ENCODE measurements around the gene SLIT3. TPM values are rescaled to one million over a fixed set of nuclear protein-coding genes. Genes with fewer than 3 reads are reported as not detected.

Gene SLIT3
- total RNA-seq, 1 experiment from 2014 or later = not detected

- H3K27ac ChIP-seq (ENCODE audit: low read length) = peak overlapping the region; percentile 57
- H3K27me3 ChIP-seq (ENCODE audit: low read length) = no peaks in the 10 kb centered on the region
- H3K9ac ChIP-seq (ENCODE audit: low read length) = 0 out of 2 replicates have a peak overlapping the region, but pooled peaks have one; percentile 19
- H3K9me3 ChIP-seq (ENCODE audit: low read length) = no peaks in the 10 kb centered on the region
- no peak overlapping the region for H3K4me3 ChIP-seq (ENCODE audit: low read length)
- H3K4me1 ChIP-seq (ENCODE audit: low read length) = peaks cover 32% of the 10 kb centered on the region
- DNase-seq = peak; percentile 52
- no peaks in the 10 kb centered on the region for H3K79me2 ChIP-seq (ENCODE audit: low read length)
- H3K36me3 ChIP-seq (ENCODE audit: insufficient read depth, low read length) = no peaks in the 10 kb centered on the region
- H3K9me2 ChIP-seq (replicated peaks; ENCODE audit: insufficient read depth, low read length) = no peaks in the 10 kb centered on the region
- H2AFZ ChIP-seq (ENCODE audit: low read length) = no peak overlapping the region
- no peaks in the 10 kb centered on the region for H4K20me1 ChIP-seq (ENCODE audit: insufficient read depth, low read depth, low read length)
- peak overlapping the region; percentile 57 for H3K4me2 ChIP-seq (ENCODE audit: low read depth, low read length, poor library complexity, severe bottlenecking)
Observed at GRCh38 chr5:168917947-168918600, 382.9 kb downstream of the SLIT3 start.

- H3K4me1 ChIP-seq (ENCODE audit: low read length) = peaks cover 32% of the 10 kb centered on the region
- H2AFZ ChIP-seq (ENCODE audit: low read length) = no peak overlapping the region
- H3K36me3 ChIP-seq (ENCODE audit: insufficient read depth, low read length) = no peaks in the 10 kb centered on the region
- H3K79me2 ChIP-seq (ENCODE audit: low read length) = no peaks in the 10 kb centered on the region
- no peaks in the 10 kb centered on the region for H3K9me2 ChIP-seq (replicated peaks; ENCODE audit: insufficient read depth, low read length)
- DNase-seq = no peak
- H3K27me3 ChIP-seq (ENCODE audit: low read length) = no peaks in the 10 kb centered on the region
- no peaks in the 10 kb centered on the region for H3K9me3 ChIP-seq (ENCODE audit: low read length)
- no peak overlapping the region for H3K4me2 ChIP-seq (ENCODE audit: low read depth, low read length, poor library complexity, severe bottlenecking)
- no peak overlapping the region for H3K27ac ChIP-seq (ENCODE audit: low read length)
- no peaks in the 10 kb centered on the region for H4K20me1 ChIP-seq (ENCODE audit: insufficient read depth, low read depth, low read length)
- no peak overlapping the region for H3K4me3 ChIP-seq (ENCODE audit: low read length)
- no peak overlapping the region for H3K9ac ChIP-seq (ENCODE audit: low read length)
Observed at GRCh38 chr5:168916852-168917251, 384.1 kb downstream of the SLIT3 start.

GRCh38 chr5:168916266-168916665 lies 384.7 kb downstream of the SLIT3 start:
- H3K36me3 ChIP-seq (ENCODE audit: insufficient read depth, low read length) = no peaks in the 10 kb centered on the region
- no peak overlapping the region for H2AFZ ChIP-seq (ENCODE audit: low read length)
- no peaks in the 10 kb centered on the region for H3K27me3 ChIP-seq (ENCODE audit: low read length)
- no peak overlapping the region for H3K4me3 ChIP-seq (ENCODE audit: low read length)
- DNase-seq = no peak
- no peak overlapping the region for H3K9ac ChIP-seq (ENCODE audit: low read length)
- H3K4me2 ChIP-seq (ENCODE audit: low read depth, low read length, poor library complexity, severe bottlenecking) = no peak overlapping the region
- H3K27ac ChIP-seq (ENCODE audit: low read length) = no peak overlapping the region
- peaks cover 32% of the 10 kb centered on the region for H3K4me1 ChIP-seq (ENCODE audit: low read length)
- no peaks in the 10 kb centered on the region for H3K9me3 ChIP-seq (ENCODE audit: low read length)
- H3K9me2 ChIP-seq (replicated peaks; ENCODE audit: insufficient read depth, low read length) = no peaks in the 10 kb centered on the region
- H4K20me1 ChIP-seq (ENCODE audit: insufficient read depth, low read depth, low read length) = no peaks in the 10 kb centered on the region
- H3K79me2 ChIP-seq (ENCODE audit: low read length) = no peaks in the 10 kb centered on the region

DNA sequence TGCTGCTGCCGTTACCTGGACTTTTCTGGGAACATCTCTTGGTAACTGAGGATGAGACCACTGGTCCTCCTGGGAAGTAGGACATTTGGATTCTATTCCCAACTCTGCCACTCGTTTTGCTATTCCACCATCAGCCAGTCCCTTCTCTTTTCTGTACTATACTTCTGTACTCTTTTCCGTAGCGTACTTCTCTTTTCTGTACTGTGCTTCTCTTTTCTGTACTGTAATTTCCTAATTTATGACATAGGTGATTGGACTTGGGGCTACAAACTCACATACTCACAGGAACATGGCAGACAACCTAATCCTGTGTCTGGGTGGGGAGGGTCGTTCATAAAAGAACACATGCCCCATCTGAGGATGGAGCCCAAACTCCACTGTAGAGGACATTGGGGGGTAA lies 386.4 kb downstream of the SLIT3 start:
- Histone ChIP-seq H3K79me2 (ENCODE audit: low read length) (no peaks in the 10 kb centered on the region), H3K27me3 (ENCODE audit: low read length) (no peaks in the 10 kb centered on the region), H3K9me2 (replicated peaks; ENCODE audit: insufficient read depth, low read length) (no peaks in the 10 kb centered on the region), H4K20me1 (ENCODE audit: insufficient read depth, low read depth, low read length) (no peaks in the 10 kb centered on the region), H3K27ac (ENCODE audit: low read length) (no peak overlapping the region), H3K9ac (ENCODE audit: low read length) (no peak overlapping the region), H2AFZ (ENCODE audit: low read length) (no peak overlapping the region), H3K4me1 (ENCODE audit: low read length) (peaks cover 19% of the 10 kb centered on the region), H3K9me3 (ENCODE audit: low read length) (no peaks in the 10 kb centered on the region), H3K36me3 (ENCODE audit: insufficient read depth, low read length) (no peaks in the 10 kb centered on the region), H3K4me3 (ENCODE audit: low read length) (no peak overlapping the region), H3K4me2 (ENCODE audit: low read depth, low read length, poor library complexity, severe bottlenecking) (no peak overlapping the region)
- DNase-seq = no peak

- Histone ChIP-seq H4K20me1 (ENCODE audit: insufficient read depth, low read depth, low read length) (no peaks in the 10 kb centered on the region), H3K9me2 (replicated peaks; ENCODE audit: insufficient read depth, low read length) (no peaks in the 10 kb centered on the region), H3K9ac (ENCODE audit: low read length) (no peak overlapping the region), H3K4me2 (ENCODE audit: low read depth, low read length, poor library complexity, severe bottlenecking) (no peak overlapping the region), H2AFZ (ENCODE audit: low read length) (no peak overlapping the region), H3K4me3 (ENCODE audit: low read length) (no peak overlapping the region), H3K36me3 (ENCODE audit: insufficient read depth, low read length) (no peaks in the 10 kb centered on the region), H3K27me3 (ENCODE audit: low read length) (no peaks in the 10 kb centered on the region), H3K9me3 (ENCODE audit: low read length) (no peaks in the 10 kb centered on the region), H3K79me2 (ENCODE audit: low read length) (no peaks in the 10 kb centered on the region), H3K27ac (ENCODE audit: low read length) (no peak overlapping the region), H3K4me1 (ENCODE audit: low read length) (no peaks in the 10 kb centered on the region)
- DNase-seq = no peak
Observed at GRCh38 chr5:168910874-168911273, 390.1 kb downstream of the SLIT3 start.

DNA sequence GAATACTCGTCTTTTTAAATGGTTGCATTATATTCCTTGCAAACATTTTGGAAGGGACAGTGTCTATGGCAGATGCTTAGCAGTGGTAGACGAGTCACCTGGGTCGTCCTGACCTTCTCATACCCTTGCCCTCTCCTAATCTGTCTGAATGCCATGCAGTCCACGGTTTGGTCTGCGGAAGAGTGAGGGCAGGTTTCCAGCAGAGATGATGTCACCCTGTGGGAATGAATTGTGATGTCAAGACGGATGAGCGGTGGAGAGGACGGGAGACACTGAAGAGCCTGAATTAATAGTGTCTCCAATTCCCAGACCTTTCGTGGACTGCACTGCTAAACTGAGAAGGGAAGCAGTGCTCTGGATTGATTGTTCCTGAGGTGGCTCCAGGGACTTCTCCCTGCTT lies 392.7 kb downstream of the SLIT3 start:
- Histone ChIP-seq H3K4me3 (ENCODE audit: low read length) (no peak overlapping the region), H4K20me1 (ENCODE audit: insufficient read depth, low read depth, low read length) (no peaks in the 10 kb centered on the region), H3K4me1 (ENCODE audit: low read length) (no peaks in the 10 kb centered on the region), H3K27me3 (ENCODE audit: low read length) (no peaks in the 10 kb centered on the region), H2AFZ (ENCODE audit: low read length) (no peak overlapping the region), H3K4me2 (ENCODE audit: low read depth, low read length, poor library complexity, severe bottlenecking) (no peak overlapping the region), H3K9ac (ENCODE audit: low read length) (no peak overlapping the region), H3K9me3 (ENCODE audit: low read length) (no peaks in the 10 kb centered on the region), H3K9me2 (replicated peaks; ENCODE audit: insufficient read depth, low read length) (no peaks in the 10 kb centered on the region), H3K27ac (ENCODE audit: low read length) (no peak overlapping the region), H3K79me2 (ENCODE audit: low read length) (no peaks in the 10 kb centered on the region), H3K36me3 (ENCODE audit: insufficient read depth, low read length) (no peaks in the 10 kb centered on the region)
- DNase-seq = no peak

- Histone ChIP-seq H3K27me3 (ENCODE audit: low read length) (no peaks in the 10 kb centered on the region), H3K4me3 (ENCODE audit: low read length) (no peak overlapping the region), H3K9me3 (ENCODE audit: low read length) (no peaks in the 10 kb centered on the region), H3K9me2 (replicated peaks; ENCODE audit: insufficient read depth, low read length) (no peaks in the 10 kb centered on the region), H3K36me3 (ENCODE audit: insufficient read depth, low read length) (no peaks in the 10 kb centered on the region), H3K27ac (ENCODE audit: low read length) (no peak overlapping the region), H3K4me1 (ENCODE audit: low read length) (peaks cover 9% of the 10 kb centered on the region), H4K20me1 (ENCODE audit: insufficient read depth, low read depth, low read length) (no peaks in the 10 kb centered on the region), H3K9ac (ENCODE audit: low read length) (no peak overlapping the region), H3K79me2 (ENCODE audit: low read length) (no peaks in the 10 kb centered on the region), H3K4me2 (ENCODE audit: low read depth, low read length, poor library complexity, severe bottlenecking) (no peak overlapping the region), H2AFZ (ENCODE audit: low read length) (no peak overlapping the region)
- no peak for DNase-seq
Observed at GRCh38 chr5:168903061-168903460, 397.9 kb downstream of the SLIT3 start.

- H3K4me3 ChIP-seq (ENCODE audit: low read length) = no peak overlapping the region
- H3K4me1 ChIP-seq (ENCODE audit: low read length) = peaks cover 11% of the 10 kb centered on the region
- no peaks in the 10 kb centered on the region for H3K27me3 ChIP-seq (ENCODE audit: low read length)
- H4K20me1 ChIP-seq (ENCODE audit: insufficient read depth, low read depth, low read length) = no peaks in the 10 kb centered on the region
- no peak overlapping the region for H3K27ac ChIP-seq (ENCODE audit: low read length)
- no peak overlapping the region for H3K4me2 ChIP-seq (ENCODE audit: low read depth, low read length, poor library complexity, severe bottlenecking)
- no peak overlapping the region for H3K9ac ChIP-seq (ENCODE audit: low read length)
- H3K9me3 ChIP-seq (ENCODE audit: low read length) = no peaks in the 10 kb centered on the region
- H3K79me2 ChIP-seq (ENCODE audit: low read length) = no peaks in the 10 kb centered on the region
- H3K36me3 ChIP-seq (ENCODE audit: insufficient read depth, low read length) = no peaks in the 10 kb centered on the region
- H3K9me2 ChIP-seq (replicated peaks; ENCODE audit: insufficient read depth, low read length) = no peaks in the 10 kb centered on the region
- no peak for DNase-seq
- no peak overlapping the region for H2AFZ ChIP-seq (ENCODE audit: low read length)
Observed at GRCh38 chr5:168899673-168900072, 401.3 kb downstream of the SLIT3 start.

All from Karpas-422 (cell line).